Upper lobe of left lung (tissue), 6 donors: ENCODE data around the gene PRKAR2B. TPM values are rescaled to one million over a fixed set of nuclear protein-coding genes. Genes with fewer than 3 reads are reported as not detected.
"Not testable (repeated sequence)": the region's sequence is repeated elsewhere in the genome, so short reads cannot be mapped to it uniquely, and the experiment has no call there.

Experiments used
- ATAC-seq, 2 donors: fragments of 200-7000 bp; cut with Tn5 transposase; one replicate each; pipeline ENCODE4 v1.9.1; 2022; ENCODE audit warnings: mild to moderate bottlenecking in 2 of 2, moderate library complexity in 2 of 2; ENCODE audit not compliant: low FRiP score in 2 of 2
- DNase-seq, 2 donors: peaks; one replicate each; pipeline ENCODE4 v3.0.0-alpha.2; 2019 to 2020
- H3K27ac ChIP-seq, 4 donors: fragments of 200-600 bp; sonication (generic); one replicate each; pipeline ENCODE4 v1.5.1; 2016 to 2019
- H3K27me3 ChIP-seq, 4 donors: fragments of 200-600 bp; sonication (generic); one replicate each; pipeline ENCODE4 v1.5.1; 2017 to 2019
- H3K36me3 ChIP-seq, 4 donors: fragments of 200-600 bp; sonication (generic); one replicate each; pipeline ENCODE4 v1.5.1; 2016 to 2019
- H3K4me1 ChIP-seq, 4 donors: fragments of 200-600 bp; sonication (generic); one replicate each; pipeline ENCODE4 v1.5.1; 2018 to 2019
- H3K4me3 ChIP-seq, 4 donors: fragments of 200-600 bp; sonication (generic); one replicate each; pipeline ENCODE4 v1.5.1; 2017 to 2019; ENCODE audit warnings: mild to moderate bottlenecking in 2 of 4, moderate library complexity in 1 of 4
- H3K9me3 ChIP-seq, 4 donors: fragments of 200-600 bp; sonication (generic); one replicate each; pipeline ENCODE4 v1.5.1; 2018 to 2019
- CTCF ChIP-seq, 6 experiments: fragments of 450-650 bp in 4 of 6; fragments of 200-600 bp in 2 of 6; sonication (generic) in 2 of 6; IDR thresholded peaks; one replicate each; pipeline ENCODE4 v1.5.1; 2016 to 2019; ENCODE audit warnings: antibody characterized with exemption in 6 of 6
- EP300 ChIP-seq, 4 donors: sonication (generic); formaldehyde crosslinking; IDR thresholded peaks; one replicate each; pipeline ENCODE4 v1.5.1; 2017; ENCODE audit warnings: antibody characterized with exemption in 4 of 4, control low read depth in 2 of 4
- POLR2A ChIP-seq, 4 donors: fragments of 450-650 bp; IDR thresholded peaks; one replicate each; pipeline ENCODE4 v1.5.1; 2016 to 2017; ENCODE audit warnings: antibody characterized with exemption in 4 of 4, mild to moderate bottlenecking in 2 of 4
- POLR2AphosphoS5 ChIP-seq, 2 donors: sonication (generic); formaldehyde crosslinking; IDR thresholded peaks; one replicate each; pipeline ENCODE4 v1.5.1; 2017; ENCODE audit warnings: antibody characterized with exemption in 2 of 2
- WGBS, 2 donors: methylation state at CpG; one replicate each; pipeline ENCODE4 v1.1.5; 2017 to 2018; 5-methylcytosine and 5-hydroxymethylcytosine counted together
- total RNA-seq, 6 donors: library from RNA; depleted of rRNA in 4 of 6; stranded (reverse); fragments of >200 nt in 4 of 6; gene quantifications; one replicate each; pipeline versions ENCODE4 v1.1.0 to v1.2.1, GENCODE V29; 2016 to 2021
- donor health status: DM: no; HTN: no; CAD: no; lungs with moderate emphysema.
- donor health status: DM: no; HTN: yes; CAD: no; lungs with severe emphysema.

Gene PRKAR2B
- total RNA-seq, 6 donors from 2014 or later: 6.5 to 24.1 (median 9.8) TPM

- no peak for ATAC-seq
These were observed 8.0 kb upstream of the PRKAR2B start for GRCh38 chr7:107036535-107036934.

GRCh38 chr7:107037717-107038603 is 6.5 kb upstream of the PRKAR2B start:
- H3K9me3 ChIP-seq: no peaks in the 10 kb centered on the region
- 64 to 70% methylated on average over 3 of the region's 3 CpGs for WGBS, 2 donors
- TF ChIP-seq EP300 (IDR thresholded peaks at IDR 0.05): no peak
- no peak for TF ChIP-seq POLR2A (IDR thresholded peaks at IDR 0.05)
- TF ChIP-seq CTCF (IDR thresholded peaks at IDR 0.05): no peak
- TF ChIP-seq POLR2AphosphoS5 (IDR thresholded peaks at IDR 0.05): no peak
- no peak overlapping the region for H3K27ac ChIP-seq
- no peak overlapping the region for H3K4me3 ChIP-seq
- DNase-seq: no peak
- no peaks in the 10 kb centered on the region for H3K27me3 ChIP-seq
- H3K4me1 ChIP-seq: no peaks in the 10 kb centered on the region
- ATAC-seq: peak in 1 of 2 donors; percentile 52
- no peaks in the 10 kb centered on the region for H3K36me3 ChIP-seq

More at GRCh38 chr7:107036535-107036934, 8.0 kb upstream of the PRKAR2B start:
- H3K4me3 ChIP-seq: no peak overlapping the region
- H3K4me1 ChIP-seq: no peaks in the 10 kb centered on the region
- no peaks in the 10 kb centered on the region for H3K36me3 ChIP-seq
- WGBS, 2 donors: 95% methylated on average over 4 of the region's 4 CpGs
- no peaks in the 10 kb centered on the region for H3K9me3 ChIP-seq
- DNase-seq: no peak
- no peak for TF ChIP-seq POLR2AphosphoS5 (IDR thresholded peaks at IDR 0.05)
- no peak for TF ChIP-seq EP300 (IDR thresholded peaks at IDR 0.05)
- TF ChIP-seq CTCF (IDR thresholded peaks at IDR 0.05): no peak
- TF ChIP-seq POLR2A (IDR thresholded peaks at IDR 0.05): no peak
- H3K27ac ChIP-seq: no peak overlapping the region
- no peaks in the 10 kb centered on the region for H3K27me3 ChIP-seq

GRCh38 chr7:107039199-107039900 is 5.2 kb upstream of the PRKAR2B start:
- H3K4me3 ChIP-seq: no peak overlapping the region
- TF ChIP-seq EP300 (IDR thresholded peaks at IDR 0.05) (no peak), POLR2A (IDR thresholded peaks at IDR 0.05) (no peak)
- H3K27me3 ChIP-seq: no peaks in the 10 kb centered on the region
- H3K27ac ChIP-seq: no peak overlapping the region
- no peak for ATAC-seq
- H3K4me1 ChIP-seq: peaks cover 0 to 7% (median 2%) of the 10 kb centered on the region in 4 donors
- 61 to 83% methylated on average over 2 of the region's 2 CpGs for WGBS, 2 donors
- no peaks in the 10 kb centered on the region for H3K9me3 ChIP-seq
- DNase-seq: no peak
- no peaks in the 10 kb centered on the region for H3K36me3 ChIP-seq

- Histone ChIP-seq H3K4me3 (no peak overlapping the region), H3K27ac (no peak overlapping the region), H3K27me3 (no peaks in the 10 kb centered on the region), H3K36me3 (no peaks in the 10 kb centered on the region), H3K9me3 (no peaks in the 10 kb centered on the region), H3K4me1 (peaks cover 12 to 21% (median 14%) of the 10 kb centered on the region in 4 donors)
- 66 to 73% methylated on average over 2 of the region's 2 CpGs for WGBS, 2 donors
- TF ChIP-seq EP300 (IDR thresholded peaks at IDR 0.05): no peak
- no peak for TF ChIP-seq POLR2A (IDR thresholded peaks at IDR 0.05)
- TF ChIP-seq CTCF (IDR thresholded peaks at IDR 0.05): no peak
- no peak for TF ChIP-seq POLR2AphosphoS5 (IDR thresholded peaks at IDR 0.05)
- DNase-seq (no peak), ATAC-seq (no peak)
These were observed 3.4 kb upstream of the PRKAR2B start for GRCh38 chr7:107041097-107041496.

GRCh38 chr7:107041764-107042163 is 2.7 kb upstream of the PRKAR2B start:
- WGBS, 2 donors: 77 to 81% methylated on average over 3 to 4 of the region's 4 CpGs
- not testable (repeated sequence) for H3K27ac ChIP-seq, H3K36me3 ChIP-seq, H3K4me3 ChIP-seq, H3K27me3 ChIP-seq, H3K9me3 ChIP-seq, DNase-seq, ATAC-seq
- H3K4me1 ChIP-seq: peaks cover 12 to 23% (median 14%) of the 10 kb centered on the region in 4 donors

GRCh38 chr7:107042326-107042910 is 2.1 kb upstream of the PRKAR2B start:
- H3K27ac ChIP-seq, H3K9me3 ChIP-seq, H3K27me3 ChIP-seq, H3K36me3 ChIP-seq, H3K4me3 ChIP-seq, ATAC-seq: not testable (repeated sequence)
- WGBS, 2 donors: 96 to 97% methylated on average over 21 to 43 of the region's 43 CpGs
- H3K4me1 ChIP-seq: peaks cover 12 to 23% (median 14%) of the 10 kb centered on the region in 4 donors
- DNase-seq: peak in 1 of 2 donors; percentile 77
